PC-9 (cell line): ENCODE data around the gene MAML3.

ENCODE experiments used
- EZH2 ChIP-seq: fragments of 200-600 bp; sonication (generic); IDR thresholded peaks from 2 replicates; pipeline ENCODE4 v1.8.0; 2017; ENCODE audit warnings: antibody characterized with exemption, low read depth
- TF ChIP-seq, protein P1 (sequence below): fragments of 200-600 bp; sonication (generic); conservative IDR thresholded peaks from 2 replicates; pipeline ENCODE4 v1.6.1; 2017; ENCODE audit warnings: mixed run types, antibody characterized with exemption, mild to moderate bottlenecking, moderate library complexity

DNA sequence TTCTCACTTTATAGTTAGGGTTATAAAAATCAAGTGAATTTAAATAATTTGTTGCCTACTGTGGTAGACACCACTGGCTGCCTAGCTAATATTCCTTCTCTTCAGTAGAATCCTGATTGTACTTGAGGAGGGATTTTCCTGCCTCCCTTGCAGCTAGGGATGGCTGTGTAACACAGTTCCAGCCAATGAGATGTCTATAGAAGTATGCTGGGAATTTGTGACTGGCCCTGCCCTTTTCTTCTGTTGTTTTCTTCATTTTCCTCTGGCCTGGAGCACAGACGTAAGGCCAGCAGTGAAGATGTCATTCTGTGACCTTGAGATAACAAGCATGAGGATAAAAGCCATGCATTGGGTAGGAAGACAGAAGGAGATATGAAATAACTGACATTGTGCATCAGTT is 343.3 kb downstream of the MAML3 start:
- TF ChIP-seq, protein P1, sequence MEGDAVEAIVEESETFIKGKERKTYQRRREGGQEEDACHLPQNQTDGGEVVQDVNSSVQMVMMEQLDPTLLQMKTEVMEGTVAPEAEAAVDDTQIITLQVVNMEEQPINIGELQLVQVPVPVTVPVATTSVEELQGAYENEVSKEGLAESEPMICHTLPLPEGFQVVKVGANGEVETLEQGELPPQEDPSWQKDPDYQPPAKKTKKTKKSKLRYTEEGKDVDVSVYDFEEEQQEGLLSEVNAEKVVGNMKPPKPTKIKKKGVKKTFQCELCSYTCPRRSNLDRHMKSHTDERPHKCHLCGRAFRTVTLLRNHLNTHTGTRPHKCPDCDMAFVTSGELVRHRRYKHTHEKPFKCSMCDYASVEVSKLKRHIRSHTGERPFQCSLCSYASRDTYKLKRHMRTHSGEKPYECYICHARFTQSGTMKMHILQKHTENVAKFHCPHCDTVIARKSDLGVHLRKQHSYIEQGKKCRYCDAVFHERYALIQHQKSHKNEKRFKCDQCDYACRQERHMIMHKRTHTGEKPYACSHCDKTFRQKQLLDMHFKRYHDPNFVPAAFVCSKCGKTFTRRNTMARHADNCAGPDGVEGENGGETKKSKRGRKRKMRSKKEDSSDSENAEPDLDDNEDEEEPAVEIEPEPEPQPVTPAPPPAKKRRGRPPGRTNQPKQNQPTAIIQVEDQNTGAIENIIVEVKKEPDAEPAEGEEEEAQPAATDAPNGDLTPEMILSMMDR: no peak
- TF ChIP-seq EZH2: no peak
